AG04449 (cell line): ENCODE measurements around the gene WBP1L.

Experiments
- CTCF ChIA-PET: fragments of 350-600 bp; formaldehyde crosslinking; extraction: SDS; loops from one replicate; lab custom pipeline; 2021; ENCODE audit warnings: antibody characterized with exemption; lab: Yijun Ruan, JAX
- POLR2A ChIA-PET: fragments of 400-600, 350-600 bp; formaldehyde crosslinking; extraction: SDS; loops from one replicate; lab custom pipeline; 2020; ENCODE audit warnings: antibody characterized with exemption, inconsistent platforms; lab: Yijun Ruan, JAX
- DNase-seq: peaks from one replicate; pipeline ENCODE4 v3.0.0-alpha.2; 2010; ENCODE audit warnings: low read depth, low spot score
- H3K4me3 ChIP-seq: 2 replicates; pipeline ENCODE4 v1.5.1; 2011; ENCODE audit warnings: low read depth, mild to moderate bottlenecking, control low read depth, low read length
- TF ChIP-seq, protein P1 (sequence below): IDR thresholded peaks from one replicate; pipeline ENCODE4 v1.5.1; 2011; ENCODE audit warnings: mild to moderate bottlenecking, moderate library complexity, low read length, control low read depth, inconsistent platforms; ENCODE audit not compliant: insufficient read depth; ENCODE audit errors: missing control alignments

Gene WBP1L

DNA sequence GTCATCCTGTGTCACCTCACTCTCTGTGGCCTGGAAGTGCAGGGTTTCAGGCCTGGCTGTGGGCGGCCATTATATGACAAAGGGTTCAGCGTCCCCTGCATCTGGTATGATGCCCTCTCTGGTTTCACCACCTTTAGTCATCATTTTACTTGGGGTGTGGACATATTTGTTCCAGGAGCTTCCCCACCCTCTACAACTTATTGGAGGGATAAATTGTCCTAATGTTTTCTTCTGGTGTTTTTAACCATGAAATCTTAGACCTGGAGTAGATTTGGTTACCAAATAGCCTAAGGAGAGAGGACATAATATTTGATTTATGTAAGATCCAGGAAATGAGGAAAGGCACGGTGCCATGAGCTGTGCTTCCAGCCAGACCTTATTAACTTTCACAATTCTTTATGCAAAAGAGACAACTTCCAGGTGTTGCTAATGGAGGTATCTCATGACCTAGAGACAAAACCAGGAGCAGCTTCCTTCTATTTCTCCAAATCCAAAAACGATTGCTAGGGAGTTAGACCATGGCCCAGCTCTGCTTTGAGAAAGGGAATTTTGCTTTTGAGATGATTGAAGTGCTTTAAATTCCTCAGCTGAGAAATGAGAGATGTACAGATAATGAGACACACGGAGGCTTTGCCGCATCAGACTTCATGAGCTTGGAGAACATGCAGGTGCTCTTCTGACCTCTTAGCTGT, 20.9 kb downstream of the WBP1L start:
- H3K4me3 ChIP-seq: no peak overlapping the region
- TF ChIP-seq, protein P1, sequence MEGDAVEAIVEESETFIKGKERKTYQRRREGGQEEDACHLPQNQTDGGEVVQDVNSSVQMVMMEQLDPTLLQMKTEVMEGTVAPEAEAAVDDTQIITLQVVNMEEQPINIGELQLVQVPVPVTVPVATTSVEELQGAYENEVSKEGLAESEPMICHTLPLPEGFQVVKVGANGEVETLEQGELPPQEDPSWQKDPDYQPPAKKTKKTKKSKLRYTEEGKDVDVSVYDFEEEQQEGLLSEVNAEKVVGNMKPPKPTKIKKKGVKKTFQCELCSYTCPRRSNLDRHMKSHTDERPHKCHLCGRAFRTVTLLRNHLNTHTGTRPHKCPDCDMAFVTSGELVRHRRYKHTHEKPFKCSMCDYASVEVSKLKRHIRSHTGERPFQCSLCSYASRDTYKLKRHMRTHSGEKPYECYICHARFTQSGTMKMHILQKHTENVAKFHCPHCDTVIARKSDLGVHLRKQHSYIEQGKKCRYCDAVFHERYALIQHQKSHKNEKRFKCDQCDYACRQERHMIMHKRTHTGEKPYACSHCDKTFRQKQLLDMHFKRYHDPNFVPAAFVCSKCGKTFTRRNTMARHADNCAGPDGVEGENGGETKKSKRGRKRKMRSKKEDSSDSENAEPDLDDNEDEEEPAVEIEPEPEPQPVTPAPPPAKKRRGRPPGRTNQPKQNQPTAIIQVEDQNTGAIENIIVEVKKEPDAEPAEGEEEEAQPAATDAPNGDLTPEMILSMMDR: no peak
- ChIA-PET CTCF (interaction anchor here (2.0 to 5.2 kb wide), 3 partner anchors 9 to 11 kb away, joined by 6 to 50 read pairs (median 9); no protein-coding TSS in a partner anchor), POLR2A (interaction anchor here (0.6 to 3.6 kb wide), 3 partner anchors 12 to 130 kb away, joined by 3 to 18 read pairs (median 8); no protein-coding TSS in a partner anchor)
- no peak for DNase-seq

DNA sequence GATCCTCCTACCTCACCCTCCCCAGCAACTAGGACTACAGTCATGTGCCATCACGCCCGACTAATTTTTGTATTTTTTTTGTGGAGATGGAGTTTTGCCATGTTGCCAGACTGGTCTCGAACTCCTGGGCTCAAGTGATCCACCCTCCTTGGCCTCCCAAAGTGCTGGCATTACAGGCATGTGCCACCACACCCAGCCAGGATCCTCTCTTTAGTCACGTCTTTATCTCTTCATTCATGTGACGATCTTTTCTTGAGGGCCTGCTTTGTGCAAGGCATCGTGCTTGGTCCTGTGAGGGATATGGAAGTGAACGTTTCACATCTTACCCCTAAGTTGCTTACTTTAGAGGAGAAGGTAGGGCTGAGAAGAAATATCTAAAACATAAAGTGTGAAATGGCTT, 21.6 kb downstream of the WBP1L start:
- DNase-seq: no peak
- ChIA-PET CTCF (interaction anchor here (1.6 to 5.2 kb wide), 4 partner anchors 8 to 28 kb away, joined by 4 to 50 read pairs (median 8); no protein-coding TSS in a partner anchor), POLR2A (interaction anchor here (1.2 to 3.6 kb wide), 2 partner anchors 11 to 12 kb away, joined by 8 to 18 read pairs; no protein-coding TSS in a partner anchor)
- TF ChIP-seq, protein P1: no peak
- H3K4me3 ChIP-seq: no peak overlapping the region

DNA sequence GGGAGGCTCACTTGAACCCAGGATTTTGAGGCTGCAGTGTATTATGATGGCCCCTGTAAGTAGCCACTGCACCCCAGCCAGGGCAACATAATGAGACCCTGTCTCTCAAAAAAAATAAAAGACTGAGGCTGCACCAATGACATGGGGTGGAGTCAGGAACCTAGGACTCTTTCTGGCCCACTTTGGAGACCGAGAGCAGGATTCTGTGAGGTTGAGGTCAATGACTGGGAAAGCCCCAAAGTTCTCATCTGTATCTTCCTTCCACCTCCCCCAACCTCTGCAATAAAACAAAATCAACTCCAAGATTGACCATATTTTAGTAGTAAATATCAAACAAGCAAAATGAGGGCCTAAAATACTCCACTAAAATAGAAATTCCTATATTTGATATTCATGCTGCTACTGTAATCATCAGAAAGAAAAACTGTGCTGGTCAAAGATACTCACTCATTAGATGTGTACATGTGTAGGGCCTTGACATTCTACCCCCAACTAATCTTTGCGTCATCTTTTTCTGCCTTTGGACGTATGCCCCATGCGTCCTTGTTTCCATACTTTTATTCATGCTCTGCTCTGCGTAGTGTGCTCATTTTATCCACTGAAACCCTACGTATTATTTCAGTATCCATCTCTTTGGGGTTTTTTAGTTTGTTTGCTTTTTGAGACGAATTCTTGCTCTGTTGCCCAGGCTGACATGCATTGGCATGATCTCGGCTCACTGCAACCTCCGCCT, 23.8 kb downstream of the WBP1L start:
- ChIA-PET POLR2A (no interaction called here), CTCF (interaction anchor here (1.9 to 5.2 kb wide), 2 partner anchors 14 to 134 kb away, joined by 4 to 50 read pairs; no protein-coding TSS in a partner anchor)
- no peak for DNase-seq
- TF ChIP-seq, protein P1: no peak
- H3K4me3 ChIP-seq: no peak overlapping the region

DNA sequence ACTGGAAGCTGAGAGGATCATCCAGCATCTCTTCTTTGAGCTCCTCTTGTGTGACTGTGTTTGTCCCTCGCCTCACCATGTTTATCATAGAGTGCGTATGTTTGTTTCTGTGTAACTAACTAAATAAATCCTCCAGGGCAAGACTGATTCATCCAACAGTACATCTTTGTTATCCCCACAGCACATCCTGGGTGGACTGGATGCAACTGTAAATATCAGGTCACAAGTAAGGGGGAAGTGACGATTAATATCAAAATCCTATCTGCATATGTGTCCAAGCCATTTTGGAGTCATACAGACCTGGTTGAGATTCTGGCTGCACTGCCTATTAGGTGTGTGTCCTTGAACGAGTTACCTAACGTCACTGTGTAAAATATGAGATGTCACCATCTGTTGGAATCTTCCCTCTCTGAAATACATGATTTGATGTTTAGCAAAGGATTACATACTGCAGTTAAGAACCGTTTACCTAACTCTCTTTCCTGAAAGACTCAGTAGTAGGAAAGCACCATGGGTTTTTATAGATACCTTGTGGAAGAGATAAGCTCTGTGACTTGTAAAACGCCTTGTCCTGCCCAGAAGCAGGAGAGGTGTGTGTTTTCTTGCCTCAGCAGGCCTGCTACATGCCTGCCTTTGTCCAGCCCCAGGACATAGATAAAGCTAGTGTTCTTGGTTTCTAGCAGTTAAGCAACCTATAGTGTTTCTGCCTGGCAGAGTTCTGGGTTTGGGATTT, 25.8 kb downstream of the WBP1L start:
- ChIA-PET POLR2A (no interaction called here), CTCF (interaction anchor here (1.0 to 2.1 kb wide), 2 partner anchors 10 to 17 kb away, joined by 3 to 8 read pairs; no protein-coding TSS in a partner anchor)
- DNase-seq: no peak
- no peak overlapping the region for H3K4me3 ChIP-seq
- TF ChIP-seq, protein P1: no peak

DNA sequence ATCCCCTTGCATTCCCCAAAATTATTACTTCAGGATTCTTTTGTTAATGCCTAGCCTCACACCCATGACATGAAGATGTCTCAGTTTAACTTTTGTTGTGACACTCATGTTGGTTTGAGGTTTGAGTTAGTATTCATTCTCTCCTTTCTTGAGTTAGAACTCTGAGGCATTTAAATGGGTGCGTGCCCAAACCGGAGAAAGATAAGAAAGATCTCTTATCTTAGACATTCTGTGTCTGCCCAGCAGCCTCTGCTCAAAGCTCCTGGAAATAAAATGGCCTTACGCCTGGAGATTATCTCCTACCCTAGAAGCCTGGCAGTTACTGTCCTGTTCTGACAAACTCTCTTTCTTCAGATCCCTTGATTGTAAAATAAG, 26.3 kb downstream of the WBP1L start:
- H3K4me3 ChIP-seq: no peak overlapping the region
- ChIA-PET CTCF (interaction anchor here (1.2 to 2.1 kb wide), 2 partner anchors 10 to 17 kb away, joined by 3 to 8 read pairs; no protein-coding TSS in a partner anchor), POLR2A (no interaction called here)
- no peak for DNase-seq
- TF ChIP-seq, protein P1: no peak
